ENCODE results near the gene TAC3. TPM values are rescaled to one million over a fixed set of nuclear protein-coding genes. Genes with fewer than 3 reads are reported as not detected.

The TAC3 gene
- total and polyA plus RNA-seq, 2 of the 4 experiments (the other 2 are of a cell fraction), result 0.94 TPM; not detected in 1

- H2AK9ac ChIP-seq (replicated peaks; ENCODE audit: low read depth, low read length, poor library complexity), result no peak overlapping the region
- H4K5ac ChIP-seq (ENCODE audit: low read depth, low read length), result no peak overlapping the region
- H3K9me3 ChIP-seq (ENCODE audit: control insufficient read depth, insufficient read depth, low read length), result no peaks in the 10 kb centered on the region
- no peak overlapping the region for H2BK15ac ChIP-seq (ENCODE audit: low read depth, low read length)
- H3K56ac ChIP-seq (ENCODE audit: extremely low read depth, insufficient read depth, low read length), result no peak overlapping the region
- H3K9me1 ChIP-seq (ENCODE audit: insufficient read depth, low read length), result no peaks in the 10 kb centered on the region
- 14% methylated on average over 1 of the region's 5 CpGs; no CpG with 5 or more reads in 1 of the 2 experiments for WGBS, 2 experiments (ENCODE audit: extremely low coverage in 2 of 2, insufficient read length in 1 of 2)
- BruUV-seq (replicated peaks), result no TSS peak
- no peak overlapping the region for H2AK5ac ChIP-seq (ENCODE audit: low read depth, low read length)
- H2AFZ ChIP-seq (replicated peaks; ENCODE audit: low read length, poor library complexity), result no peak overlapping the region
- POLR2A ChIA-PET (ENCODE audit: unreplicated experiment), result no interaction called here
- in situ Hi-C loops (cut with MboI; ENCODE audit: low sequenced_read_pairs), result no loop called here
- no peak overlapping the region for H3K4me2 ChIP-seq (ENCODE audit: low read depth, low read length)
- no peak overlapping the region for H3K4ac ChIP-seq (ENCODE audit: low read depth, low read length)
- H3K4me3 ChIP-seq (ENCODE audit: insufficient read depth, low read depth, low read length), result no peak overlapping the region
- no peaks in the 10 kb centered on the region for H3K36me3 ChIP-seq (ENCODE audit: control insufficient read depth, insufficient read depth, low read length)
- no peak overlapping the region for H3K9ac ChIP-seq (ENCODE audit: low read depth, low read length)
- intact Hi-C loops (cut with micrococcal nuclease), result no loop called here
- H4K91ac ChIP-seq (ENCODE audit: insufficient read depth, low read depth, low read length), result no peak overlapping the region
- ATAC-seq (ENCODE audit: low read depth) (no peak), DNase-seq (no peak)
- no peak overlapping the region for H2BK120ac ChIP-seq (ENCODE audit: low read depth, low read length)
- no peak overlapping the region for H3K14ac ChIP-seq (replicated peaks; ENCODE audit: low read depth, low read length)
- H4K8ac ChIP-seq (ENCODE audit: low read depth in 2 of 2, low read length in 2 of 2), result no peak overlapping the region
- H3K27ac ChIP-seq (ENCODE audit: insufficient read depth, low read length), result no peak overlapping the region
- peaks cover 61% of the 10 kb centered on the region for H3K27me3 ChIP-seq (ENCODE audit: control insufficient read depth, insufficient read depth, low read length)
- no peaks in the 10 kb centered on the region for H3K79me1 ChIP-seq (ENCODE audit: low read depth in 1 of 2, low read length in 2 of 2)
- no peaks in the 10 kb centered on the region for H3K4me1 ChIP-seq (ENCODE audit: control insufficient read depth, insufficient read depth, low read length)
- dilution Hi-C loops (cut with HindIII; ENCODE audit: low sequenced_read_pairs, unreplicated experiment), result no loop called here
- H2BK5ac ChIP-seq (ENCODE audit: low read depth, low read length, poor library complexity, severe bottlenecking), result no peak overlapping the region
- H2BK20ac ChIP-seq (ENCODE audit: low read depth, low read length), result no peak overlapping the region
- no peak for TF ChIP-seq FOS (IDR thresholded peaks at IDR 0.05; ENCODE audit: low read depth, low read length)
- no peak for TF ChIP-seq CTCF (conservative IDR thresholded peaks at IDR 0.05; ENCODE audit: low read depth, low read length)
- no peak for TF ChIP-seq CHD1 (IDR thresholded peaks at IDR 0.05; ENCODE audit: low read depth, low read length)
- no peak for TF ChIP-seq ELK1 (IDR thresholded peaks at IDR 0.05; ENCODE audit: borderline replicate concordance, low read depth, low read length)
- TF ChIP-seq RCOR1 (IDR thresholded peaks at IDR 0.05; ENCODE audit: insufficient replicate concordance, low read length), result no peak
- TF ChIP-seq BHLHE40 (IDR thresholded peaks at IDR 0.05; ENCODE audit: low read depth, low read length), result no peak
- TF ChIP-seq RAD21 (IDR thresholded peaks at IDR 0.05; ENCODE audit: low read length), result no peak
- no peak for TF ChIP-seq MXI1 (IDR thresholded peaks at IDR 0.05; ENCODE audit: borderline replicate concordance, low read depth, low read length)
- TF ChIP-seq CEBPB (IDR thresholded peaks at IDR 0.05; ENCODE audit: low read depth, low read length), result no peak
- TF ChIP-seq MAZ (IDR thresholded peaks at IDR 0.05; ENCODE audit: borderline replicate concordance, low read depth, low read length), result no peak
- no peak for TF ChIP-seq NFE2L2 (IDR thresholded peaks at IDR 0.05; ENCODE audit: low read depth, low read length)
- TF ChIP-seq POLR2A (IDR thresholded peaks at IDR 0.05; ENCODE audit: low read depth, low read length), result no peak
- TF ChIP-seq MAFK (IDR thresholded peaks at IDR 0.05; ENCODE audit: low read depth, low read length), result no peak
- CTCF ChIA-PET, result no interaction called here
- no peak overlapping the region for H3K18ac ChIP-seq (ENCODE audit: low read depth, low read length)
- no peak overlapping the region for H3K23ac ChIP-seq (ENCODE audit: low read depth, low read length)
- H4K20me1 ChIP-seq (ENCODE audit: insufficient read depth, low read length), result no peaks in the 10 kb centered on the region
These were observed 11.4 kb upstream of the TAC3 start for GRCh38 chr12:57027805-57028153.
